Right atrium auricular region (tissue), 2 donors: ENCODE data around the gene WDR62. TPM values are rescaled to one million over a fixed set of nuclear protein-coding genes. Genes with fewer than 3 reads are reported as not detected.

ENCODE experiments used
- DNase-seq: peaks from one replicate; pipeline ENCODE4 v3.0.0-alpha.2; 2019; ENCODE audit warnings: low spot score
- H3K27ac ChIP-seq, 2 donors: fragments of 200-600 bp; sonication (generic); 1 replicate in 1 of 2; 2 replicates in 1 of 2; pipeline ENCODE4 v1.5.1; 2016 to 2019
- H3K27me3 ChIP-seq, 2 donors: fragments of 200-600 bp; sonication (generic); one replicate each; pipeline versions ENCODE4 v1.5.1 to v1.6.0; 2017 to 2019
- H3K36me3 ChIP-seq: fragments of 200-600 bp; sonication (generic); one replicate; pipeline ENCODE4 v1.5.1; 2016
- H3K4me1 ChIP-seq, 2 donors: fragments of 200-600 bp; sonication (generic); one replicate each; pipeline versions ENCODE4 v1.5.1 to v1.6.0; 2017 to 2019
- H3K4me3 ChIP-seq, 2 donors: fragments of 200-600 bp; sonication (generic); 1 replicate in 1 of 2; 2 replicates in 1 of 2; pipeline ENCODE4 v1.5.1; 2017 to 2019; ENCODE audit warnings: mild to moderate bottlenecking in 1 of 2, moderate library complexity in 1 of 2
- H3K9me3 ChIP-seq, 2 donors: fragments of 200-600 bp; sonication (generic); one replicate each; pipeline ENCODE4 v1.5.1; 2019
- CTCF ChIP-seq, 2 donors: fragments of 200-600 bp; sonication (generic); IDR thresholded peaks; one replicate each; pipeline ENCODE4 v1.5.1; 2019; ENCODE audit warnings: antibody characterized with exemption in 2 of 2
- total RNA-seq, 2 donors: library from RNA; depleted of rRNA; stranded (reverse); fragments of >200 nt; gene quantifications; one replicate each; pipeline ENCODE4 v1.1.0, GENCODE V29; 2016

WDR62 gene
- total RNA-seq, result 10 to 100 TPM in 1 of 2 donors, under 1 TPM in 1; 0.75 to 10.6 TPM

- H3K36me3 ChIP-seq, result no peaks in the 10 kb centered on the region
- TF ChIP-seq CTCF (IDR thresholded peaks at IDR 0.05), result no peak
- no peaks in the 10 kb centered on the region for H3K27me3 ChIP-seq
- H3K4me3 ChIP-seq, result peak within 1 kb of the TSS; percentile 49 to 70
- H3K4me1 ChIP-seq, result peaks cover 0 to 10% of the 10 kb centered on the region in 2 donors
- no peaks in the 10 kb centered on the region for H3K9me3 ChIP-seq
- H3K27ac ChIP-seq, result peak within 1 kb of the TSS; percentile 93 to 96
- peak; percentile 95 for DNase-seq
Measured at GRCh38 chr19:36054733-36055686, at the start of gene WDR62. TSS of gene WDR62 (plus strand) at chr19:36054897. CDS start at chr19:36054972, 75 bp downstream.

GRCh38 chr19:36006955-36007354 is 47.7 kb upstream of the WDR62 start:
- Histone ChIP-seq H3K27ac (no peak overlapping the region), H3K36me3 (no peaks in the 10 kb centered on the region), H3K9me3 (no peaks in the 10 kb centered on the region), H3K4me3 (no peak overlapping the region), H3K4me1 (peaks cover 0 to 17% of the 10 kb centered on the region in 2 donors), H3K27me3 (no peaks in the 10 kb centered on the region)
- no peak for DNase-seq
- TF ChIP-seq CTCF (IDR thresholded peaks at IDR 0.05), result no peak

- Histone ChIP-seq H3K27ac (peak within 1 kb of the TSS in 1 of 2 donors; percentile 54), H3K36me3 (no peaks in the 10 kb centered on the region), H3K4me3 (peak within 1 kb of the TSS; percentile 34 to 52), H3K9me3 (no peaks in the 10 kb centered on the region), H3K4me1 (peaks cover 0 to 22% of the 10 kb centered on the region in 2 donors), H3K27me3 (no peaks in the 10 kb centered on the region)
- TF ChIP-seq CTCF (IDR thresholded peaks at IDR 0.05), result no peak
- DNase-seq, result no peak
Measured at GRCh38 chr19:36008336-36008978, 46.2 kb upstream of the WDR62 start, which contains the start of gene SYNE4. TSS of gene SYNE4 (minus strand) at chr19:36008813. CDS start at chr19:36008681, 132 bp downstream.

GRCh38 chr19:36009220-36009619 is 45.5 kb upstream of the WDR62 start:
- Histone ChIP-seq H3K36me3 (no peaks in the 10 kb centered on the region), H3K27ac (peak overlapping the region in 1 of 2 donors; percentile 54), H3K27me3 (no peaks in the 10 kb centered on the region), H3K4me1 (peaks cover 0 to 26% of the 10 kb centered on the region in 2 donors), H3K9me3 (no peaks in the 10 kb centered on the region), H3K4me3 (peak overlapping the region; percentile 34 to 52)
- peak; percentile 75 for DNase-seq
- TF ChIP-seq CTCF (IDR thresholded peaks at IDR 0.05), result peak in 1 of 2 donors; percentile 12

GRCh38 chr19:36009633-36010379 is 44.9 kb upstream of the WDR62 start:
- H3K9me3 ChIP-seq, result no peaks in the 10 kb centered on the region

More at GRCh38 chr19:36009633-36010379, 44.9 kb upstream of the WDR62 start:
- peak overlapping the region; percentile 34 to 52 for H3K4me3 ChIP-seq
- DNase-seq, result no peak
- TF ChIP-seq CTCF (IDR thresholded peaks at IDR 0.05), result no peak
- H3K4me1 ChIP-seq, result peaks cover 0 to 31% of the 10 kb centered on the region in 2 donors
- H3K36me3 ChIP-seq, result no peaks in the 10 kb centered on the region
- H3K27ac ChIP-seq, result peak overlapping the region in 1 of 2 donors; percentile 54
- no peaks in the 10 kb centered on the region for H3K27me3 ChIP-seq
